Astrocyte of the cerebellum (primary cell): ENCODE results near the gene MFN2.

ENCODE experiments used
- DNase-seq: peaks from one replicate; pipeline ENCODE4 v3.0.0-alpha.2; 2011; ENCODE audit warnings: low read depth
- H3K4me3 ChIP-seq: 2 replicates; pipeline ENCODE4 v1.5.1; 2011; ENCODE audit warnings: mild to moderate bottlenecking, low read depth, low read length, moderate library complexity
- in situ Hi-C: cut with HindIII; loops from 2 replicates; pipeline ENCODE4 v1.10.0; 2017; ENCODE audit warnings: low sequenced_read_pairs
- TF ChIP-seq, protein P1 (sequence below): IDR thresholded peaks from 2 replicates; pipeline ENCODE4 v1.5.1; 2012; ENCODE audit warnings: low read length, low read depth, moderate library complexity, mild to moderate bottlenecking; ENCODE audit errors: missing control alignments

The MFN2 gene

GRCh38 chr1:12052997-12053686 is 72.9 kb downstream of the MFN2 start:
- in situ Hi-C loops = no loop called here
- TF ChIP-seq, protein P1, sequence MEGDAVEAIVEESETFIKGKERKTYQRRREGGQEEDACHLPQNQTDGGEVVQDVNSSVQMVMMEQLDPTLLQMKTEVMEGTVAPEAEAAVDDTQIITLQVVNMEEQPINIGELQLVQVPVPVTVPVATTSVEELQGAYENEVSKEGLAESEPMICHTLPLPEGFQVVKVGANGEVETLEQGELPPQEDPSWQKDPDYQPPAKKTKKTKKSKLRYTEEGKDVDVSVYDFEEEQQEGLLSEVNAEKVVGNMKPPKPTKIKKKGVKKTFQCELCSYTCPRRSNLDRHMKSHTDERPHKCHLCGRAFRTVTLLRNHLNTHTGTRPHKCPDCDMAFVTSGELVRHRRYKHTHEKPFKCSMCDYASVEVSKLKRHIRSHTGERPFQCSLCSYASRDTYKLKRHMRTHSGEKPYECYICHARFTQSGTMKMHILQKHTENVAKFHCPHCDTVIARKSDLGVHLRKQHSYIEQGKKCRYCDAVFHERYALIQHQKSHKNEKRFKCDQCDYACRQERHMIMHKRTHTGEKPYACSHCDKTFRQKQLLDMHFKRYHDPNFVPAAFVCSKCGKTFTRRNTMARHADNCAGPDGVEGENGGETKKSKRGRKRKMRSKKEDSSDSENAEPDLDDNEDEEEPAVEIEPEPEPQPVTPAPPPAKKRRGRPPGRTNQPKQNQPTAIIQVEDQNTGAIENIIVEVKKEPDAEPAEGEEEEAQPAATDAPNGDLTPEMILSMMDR = peak; percentile 17
- DNase-seq = no peak
- H3K4me3 ChIP-seq = no peak overlapping the region

DNA sequence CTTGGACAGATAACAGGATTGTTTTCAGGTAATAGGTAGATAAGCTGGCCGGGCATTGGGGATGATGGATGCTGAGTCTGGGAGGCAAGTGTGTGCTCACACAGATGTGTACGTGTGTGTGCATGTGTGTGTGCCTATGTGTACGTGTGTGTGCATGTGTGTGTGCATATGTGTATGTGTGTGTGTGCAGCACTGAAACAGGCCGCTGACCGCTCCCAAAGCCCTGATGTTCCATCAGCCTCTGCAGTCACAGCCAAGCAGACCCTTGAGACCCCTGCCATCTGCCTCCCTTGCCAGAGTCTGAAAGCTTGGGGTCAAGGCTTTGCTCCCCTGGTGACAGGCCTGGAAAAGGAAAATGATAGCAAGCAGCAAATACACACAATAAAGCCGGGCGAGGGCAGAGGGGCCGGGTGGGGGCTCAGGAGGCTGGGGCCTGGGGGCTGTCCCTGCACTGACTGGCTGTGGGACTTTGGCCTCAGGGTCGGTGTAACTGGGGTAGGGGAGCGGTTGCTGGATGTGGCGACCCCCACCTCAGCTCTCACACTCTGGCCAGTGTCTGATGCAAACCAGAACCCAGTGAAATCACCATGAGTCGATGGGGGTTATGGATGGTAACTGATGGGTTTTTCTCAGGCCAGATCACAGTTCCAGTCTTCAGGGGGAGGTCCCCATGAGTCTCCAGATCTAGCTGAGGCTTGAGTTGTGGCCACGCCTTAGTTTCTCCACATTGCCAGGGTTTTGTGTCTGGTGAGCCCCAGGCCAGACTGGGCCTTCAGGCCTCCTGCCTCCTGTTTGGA is 73.7 kb downstream of the MFN2 start:
- H3K4me3 ChIP-seq = no peak overlapping the region
- in situ Hi-C loops = no loop called here
- TF ChIP-seq, protein P1 = no peak
- DNase-seq = no peak

- DNase-seq = no peak
- in situ Hi-C loops = no loop called here
- TF ChIP-seq, protein P1 = no peak
- no peak overlapping the region for H3K4me3 ChIP-seq
Observed at GRCh38 chr1:12055259-12055658, 75.0 kb downstream of the MFN2 start.

DNA sequence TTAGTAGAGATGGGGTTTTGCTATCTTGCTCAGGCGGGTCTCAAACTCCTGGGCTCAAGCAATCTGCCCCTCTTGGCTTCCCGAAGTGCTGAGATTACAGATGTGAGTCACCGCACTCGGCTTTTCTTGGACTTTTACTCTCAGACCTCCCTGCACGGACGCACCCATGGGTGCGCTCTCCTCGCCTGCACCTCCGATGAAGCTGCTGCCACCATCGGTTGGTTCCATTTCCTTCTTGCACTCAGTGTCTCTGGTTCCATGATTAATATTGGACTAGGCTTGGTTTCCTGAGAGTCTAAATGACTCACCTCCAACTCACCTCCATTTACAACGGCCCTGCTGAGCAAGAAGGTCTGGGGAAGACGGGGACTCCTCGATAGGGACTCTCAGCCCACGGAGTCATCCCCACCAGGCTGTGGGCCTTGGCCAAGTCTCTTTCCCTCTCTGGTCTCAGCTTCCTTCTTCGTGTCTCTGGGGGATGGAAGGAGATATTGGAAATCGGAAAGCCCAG is 76.1 kb downstream of the MFN2 start:
- DNase-seq = no peak
- in situ Hi-C loops = no loop called here
- TF ChIP-seq, protein P1 = no peak
- H3K4me3 ChIP-seq = no peak overlapping the region

GRCh38 chr1:12057382-12057781 is 77.1 kb downstream of the MFN2 start:
- TF ChIP-seq, protein P1 = no peak
- no peak overlapping the region for H3K4me3 ChIP-seq
- in situ Hi-C loops = no loop called here
- DNase-seq = no peak

DNA sequence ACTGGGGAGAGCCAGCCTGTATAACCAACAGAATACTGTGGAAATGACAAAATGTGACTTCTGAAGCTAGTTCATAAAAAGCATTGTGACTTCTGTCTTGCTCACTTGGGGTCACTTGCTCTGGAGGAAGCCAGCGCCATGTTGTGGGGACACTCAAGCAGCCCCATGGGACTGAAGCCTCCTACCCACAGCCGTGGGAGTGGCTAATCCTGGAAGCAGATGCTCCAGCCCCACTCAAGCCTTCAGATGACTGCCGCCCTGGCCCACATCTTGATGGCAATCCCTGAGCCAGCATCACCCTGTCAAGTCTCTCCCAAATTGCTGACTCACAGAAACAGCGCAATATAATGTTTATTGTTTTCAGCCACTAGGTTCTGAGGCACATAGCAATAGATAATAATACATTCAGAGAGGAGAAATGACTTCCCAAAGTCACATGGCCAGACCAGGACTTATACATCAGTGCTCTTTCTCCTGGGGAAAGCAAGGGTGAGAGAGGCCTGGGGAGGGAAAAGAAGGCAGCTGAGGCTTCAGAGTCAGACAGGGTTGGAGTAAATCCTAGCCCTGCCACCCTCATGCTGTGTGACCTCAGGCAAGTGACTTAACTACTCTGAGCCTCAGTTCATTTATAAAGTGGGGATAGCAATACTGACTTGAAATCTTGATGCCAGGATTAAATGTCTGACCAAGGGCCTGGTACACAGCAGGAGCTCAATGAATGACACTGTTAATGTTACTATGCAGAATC is 77.9 kb downstream of the MFN2 start:
- no peak overlapping the region for H3K4me3 ChIP-seq
- TF ChIP-seq, protein P1 = no peak
- DNase-seq = no peak
- in situ Hi-C loops = no loop called here
